Smooth muscle cell (in vitro differentiated cells): Measurements from ENCODE around the gene PACRG. TPM values are rescaled to one million over a fixed set of nuclear protein-coding genes. Genes with fewer than 3 reads are reported as not detected.
"Not testable (repeated sequence)": the region's sequence is repeated elsewhere in the genome, so short reads cannot be mapped to it uniquely, and the experiment has no call there.

Experiments
- DNase-seq: peaks from one replicate; lab custom pipeline; 2025; ENCODE audit not compliant: unreplicated experiment; lab: John Stamatoyannopoulos, UW
- H2AFZ ChIP-seq: fragments of 200-600 bp; sonication (generic); 2 replicates; pipeline ENCODE4 v1.6.0; 2016; ENCODE audit warnings: antibody characterized with exemption, low read depth, mild to moderate bottlenecking
- H3F3A ChIP-seq: fragments of 200-600 bp; sonication (generic); 2 replicates; pipeline ENCODE4 v1.6.0; 2017; ENCODE audit warnings: antibody characterized with exemption, low read depth
- H3K27ac ChIP-seq: fragments of 200-600 bp; sonication (generic); 2 replicates; pipeline ENCODE4 v1.5.1; 2016; ENCODE audit warnings: low read depth, mild to moderate bottlenecking
- H3K27me3 ChIP-seq: fragments of 200-600 bp; sonication (generic); 2 replicates; pipeline ENCODE4 v1.6.1; 2016; ENCODE audit warnings: low read depth, mild to moderate bottlenecking
- H3K36me3 ChIP-seq: fragments of 200-600 bp; sonication (generic); 2 replicates; pipeline ENCODE4 v1.5.1; 2016; ENCODE audit warnings: low read depth
- H3K4me1 ChIP-seq: fragments of 200-600 bp; sonication (generic); 2 replicates; pipeline ENCODE4 v1.5.1; 2016; ENCODE audit warnings: low read depth
- H3K4me2 ChIP-seq: fragments of 200-600 bp; sonication (generic); 2 replicates; pipeline ENCODE4 v1.6.0; 2016; ENCODE audit warnings: mild to moderate bottlenecking
- H3K4me3 ChIP-seq: fragments of 200-600 bp; sonication (generic); 2 replicates; pipeline ENCODE4 v1.5.1; 2016; ENCODE audit warnings: mild to moderate bottlenecking
- H3K79me2 ChIP-seq: fragments of 200-600 bp; sonication (generic); 2 replicates; pipeline ENCODE4 v1.6.0; 2016; ENCODE audit warnings: low read depth, mild to moderate bottlenecking
- H3K9ac ChIP-seq: fragments of 200-600 bp; sonication (generic); 2 replicates; pipeline ENCODE4 v1.6.0; 2016; ENCODE audit warnings: low read depth
- H3K9me3 ChIP-seq: fragments of 200-600 bp; sonication (generic); replicated peaks from 2 replicates; pipeline ENCODE4 v1.5.1; 2016; ENCODE audit warnings: low read depth
- H4K20me1 ChIP-seq: fragments of 200-600 bp; sonication (generic); 2 replicates; pipeline ENCODE4 v1.6.0; 2016; ENCODE audit warnings: low read depth
- WGBS: methylation state at CpG from one replicate; pipeline ENCODE4 v1.1.7; 2016; ENCODE audit warnings: low lambda C conversion rate; 5-methylcytosine and 5-hydroxymethylcytosine counted together
- polyA plus RNA-seq: library from polyadenylated mRNA; unstranded; fragments of >200 nt; fragmentation: Nextera tagmentation; extraction: Ambion mirVana; gene quantifications from 2 replicates; pipeline ENCODE4 v1.2.1, GENCODE V29; 2016
- total RNA-seq: library from RNA; depleted of rRNA; stranded (reverse); fragments of >200 nt; gene quantifications from 2 replicates; pipeline ENCODE4 v1.2.3, GENCODE V29; 2014
- TF ChIP-seq, protein P1 (sequence below): fragments of 200-600 bp; sonication (generic); IDR thresholded peaks from 2 replicates; pipeline ENCODE4 v1.5.1; 2017; ENCODE audit warnings: borderline replicate concordance, mild to moderate bottlenecking, antibody characterized with exemption; ENCODE audit not compliant: insufficient read depth, poor library complexity, severe bottlenecking

The PACRG gene
- total and polyA plus RNA-seq, 2 experiments from 2014 or later = not detected

- no peaks in the 10 kb centered on the region for H3K79me2 ChIP-seq
- no peaks in the 10 kb centered on the region for H3K4me1 ChIP-seq
- no peaks in the 10 kb centered on the region for H4K20me1 ChIP-seq
- H3K27ac ChIP-seq = no peak overlapping the region
- no peak for DNase-seq
- no peaks in the 10 kb centered on the region for H3K9me3 ChIP-seq
- WGBS = 62% methylated on average over 6 of the region's 6 CpGs
- H3K27me3 ChIP-seq = no peaks in the 10 kb centered on the region
- no peaks in the 10 kb centered on the region for H3K36me3 ChIP-seq
- no peaks in the 10 kb centered on the region for H3F3A ChIP-seq
- H3K9ac ChIP-seq = no peak overlapping the region
- H2AFZ ChIP-seq = no peak overlapping the region
- H3K4me2 ChIP-seq = peak overlapping the region; percentile 22
- no peak overlapping the region for H3K4me3 ChIP-seq
- TF ChIP-seq, protein P1, sequence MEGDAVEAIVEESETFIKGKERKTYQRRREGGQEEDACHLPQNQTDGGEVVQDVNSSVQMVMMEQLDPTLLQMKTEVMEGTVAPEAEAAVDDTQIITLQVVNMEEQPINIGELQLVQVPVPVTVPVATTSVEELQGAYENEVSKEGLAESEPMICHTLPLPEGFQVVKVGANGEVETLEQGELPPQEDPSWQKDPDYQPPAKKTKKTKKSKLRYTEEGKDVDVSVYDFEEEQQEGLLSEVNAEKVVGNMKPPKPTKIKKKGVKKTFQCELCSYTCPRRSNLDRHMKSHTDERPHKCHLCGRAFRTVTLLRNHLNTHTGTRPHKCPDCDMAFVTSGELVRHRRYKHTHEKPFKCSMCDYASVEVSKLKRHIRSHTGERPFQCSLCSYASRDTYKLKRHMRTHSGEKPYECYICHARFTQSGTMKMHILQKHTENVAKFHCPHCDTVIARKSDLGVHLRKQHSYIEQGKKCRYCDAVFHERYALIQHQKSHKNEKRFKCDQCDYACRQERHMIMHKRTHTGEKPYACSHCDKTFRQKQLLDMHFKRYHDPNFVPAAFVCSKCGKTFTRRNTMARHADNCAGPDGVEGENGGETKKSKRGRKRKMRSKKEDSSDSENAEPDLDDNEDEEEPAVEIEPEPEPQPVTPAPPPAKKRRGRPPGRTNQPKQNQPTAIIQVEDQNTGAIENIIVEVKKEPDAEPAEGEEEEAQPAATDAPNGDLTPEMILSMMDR = no peak
These were observed 246.9 kb downstream of the PACRG start for GRCh38 chr6:162974685-162975084.

GRCh38 chr6:162976141-162976540, 248.4 kb downstream of the PACRG start:
- 81% methylated on average over 5 of the region's 5 CpGs for WGBS
- Histone ChIP-seq H3F3A (no peaks in the 10 kb centered on the region), H3K9me3 (no peaks in the 10 kb centered on the region), H4K20me1 (no peaks in the 10 kb centered on the region), H3K27ac (no peak overlapping the region), H2AFZ (no peak overlapping the region), H3K4me3 (no peak overlapping the region), H3K36me3 (no peaks in the 10 kb centered on the region), H3K4me1 (no peaks in the 10 kb centered on the region), H3K9ac (no peak overlapping the region), H3K79me2 (no peaks in the 10 kb centered on the region), H3K4me2 (no peak overlapping the region), H3K27me3 (no peaks in the 10 kb centered on the region)
- TF ChIP-seq, protein P1 = no peak
- DNase-seq = no peak

DNA sequence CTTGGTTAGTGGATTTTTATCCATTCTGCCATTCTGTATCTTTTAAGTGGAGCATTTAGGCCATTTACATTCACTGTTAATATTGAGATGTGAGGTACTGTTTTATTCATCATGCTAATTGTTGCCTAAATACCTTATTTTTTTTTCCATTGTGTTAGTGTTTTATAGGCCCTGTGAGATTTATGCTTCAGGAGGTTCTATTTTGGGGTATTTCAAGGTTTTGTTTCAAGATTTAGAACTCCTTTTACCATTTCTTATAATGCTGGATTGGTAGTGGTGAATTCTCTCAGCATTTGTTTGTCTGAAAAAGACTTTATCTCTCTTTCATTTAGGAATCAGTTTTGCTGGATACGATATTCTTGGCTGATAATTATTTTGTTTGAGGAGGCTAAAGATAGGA, 255.5 kb downstream of the PACRG start:
- not testable (repeated sequence) for H3K79me2 ChIP-seq, H3K4me2 ChIP-seq, H3K9me3 ChIP-seq, H4K20me1 ChIP-seq, H3K27me3 ChIP-seq, H3K4me3 ChIP-seq, H3K9ac ChIP-seq, H2AFZ ChIP-seq, H3F3A ChIP-seq, H3K4me1 ChIP-seq, DNase-seq, H3K27ac ChIP-seq, H3K36me3 ChIP-seq
- 88% methylated on average over 1 of the region's 1 CpG for WGBS

GRCh38 chr6:162998777-162999176, 271.0 kb downstream of the PACRG start:
- Histone ChIP-seq H3K9ac (no peak overlapping the region), H3K4me3 (no peak overlapping the region), H3K36me3 (no peaks in the 10 kb centered on the region), H3K4me1 (no peaks in the 10 kb centered on the region), H2AFZ (no peak overlapping the region), H3F3A (peaks cover 6% of the 10 kb centered on the region), H3K9me3 (no peaks in the 10 kb centered on the region), H3K27me3 (no peaks in the 10 kb centered on the region), H4K20me1 (no peaks in the 10 kb centered on the region), H3K27ac (peak overlapping the region; percentile 86), H3K79me2 (no peaks in the 10 kb centered on the region), H3K4me2 (peak overlapping the region; percentile 29)
- TF ChIP-seq, protein P1 = no peak
- 77% methylated on average over 1 of the region's 1 CpG for WGBS
- DNase-seq = no peak
